Heart left ventricle (tissue), 13 donors: ENCODE results near the gene RRBP1.

Experiments used
- POLR2A ChIP-seq, 2 donors: fragments of 450-650 bp; IDR thresholded peaks; one replicate each; pipeline ENCODE4 v1.6.1; 2017; ENCODE audit warnings: antibody characterized with exemption in 2 of 2, mild to moderate bottlenecking in 2 of 2, moderate library complexity in 2 of 2
- TF ChIP-seq, protein P1 (sequence below), 12 donors: fragments of 200-600 bp; sonication (generic) in 4 of 12; IDR thresholded peaks; one replicate each; pipeline versions ENCODE4 v1.5.0 to v1.8.0; 2018 to 2022; ENCODE audit warnings: antibody characterized with exemption in 12 of 12, mild to moderate bottlenecking in 5 of 12
- donor health status: ischemic (EF 13 %, LVEDD 7.1; RV severe dilation, severe dysfunction).
- donor health status: DM: no; HTN: yes; CAD: no.
- donor health status: DM: no; HTN: no; CAD: no.
- donor health status: ischemic (EF 25% LVEDD 6.9; RV normal size, moderate dysfunction).
- donor health status: ischemic (EF 25% LVEDD 5.7; RV mildly dilated, moderate dysfunction).
- donor health status: ischemic (EF 35%, LVEDD 5.7; RV mildly dilated, moderate dysfunction).
- donor health status: nonischemic (EF 11% LVEDD 7.7; RV severe dilation, severe dysfunction).
- donor health status: DM: yes; HTN: yes; CAD: no.
- donor health status: PGD.
- donor health status: ischemic (EF 29% LVEDD 5.4; RV normal size, mild dysfunction).
- donor health status: nonischemic (EF 23%, LVEDD 6.1; RV moderate dilation, normal function).

- TF ChIP-seq POLR2A (IDR thresholded peaks at IDR 0.05): no peak
- TF ChIP-seq, protein P1, sequence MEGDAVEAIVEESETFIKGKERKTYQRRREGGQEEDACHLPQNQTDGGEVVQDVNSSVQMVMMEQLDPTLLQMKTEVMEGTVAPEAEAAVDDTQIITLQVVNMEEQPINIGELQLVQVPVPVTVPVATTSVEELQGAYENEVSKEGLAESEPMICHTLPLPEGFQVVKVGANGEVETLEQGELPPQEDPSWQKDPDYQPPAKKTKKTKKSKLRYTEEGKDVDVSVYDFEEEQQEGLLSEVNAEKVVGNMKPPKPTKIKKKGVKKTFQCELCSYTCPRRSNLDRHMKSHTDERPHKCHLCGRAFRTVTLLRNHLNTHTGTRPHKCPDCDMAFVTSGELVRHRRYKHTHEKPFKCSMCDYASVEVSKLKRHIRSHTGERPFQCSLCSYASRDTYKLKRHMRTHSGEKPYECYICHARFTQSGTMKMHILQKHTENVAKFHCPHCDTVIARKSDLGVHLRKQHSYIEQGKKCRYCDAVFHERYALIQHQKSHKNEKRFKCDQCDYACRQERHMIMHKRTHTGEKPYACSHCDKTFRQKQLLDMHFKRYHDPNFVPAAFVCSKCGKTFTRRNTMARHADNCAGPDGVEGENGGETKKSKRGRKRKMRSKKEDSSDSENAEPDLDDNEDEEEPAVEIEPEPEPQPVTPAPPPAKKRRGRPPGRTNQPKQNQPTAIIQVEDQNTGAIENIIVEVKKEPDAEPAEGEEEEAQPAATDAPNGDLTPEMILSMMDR (IDR thresholded peaks at IDR 0.05): no peak
Observed at GRCh38 chr20:17587148-17587547, 94.9 kb downstream of the RRBP1 start.
